H1 (cell line): Measurements from ENCODE around the gene ACADSB. TPM values are rescaled to one million over a fixed set of nuclear protein-coding genes. Genes with fewer than 3 reads are reported as not detected.

ENCODE experiments used
- CTBP2 ChIP-seq: IDR thresholded peaks from 2 replicates; pipeline ENCODE4 v1.7.0; 2011; ENCODE audit warnings: borderline replicate concordance, mild to moderate bottlenecking, moderate library complexity, mixed read lengths, low read length; ENCODE audit not compliant: insufficient read depth, insufficient read length
- KDM1A ChIP-seq: fragments of 200-600, 300-600 bp; sonication (generic); IDR thresholded peaks from 2 replicates; pipeline ENCODE4 v1.7.1; 2016; ENCODE audit warnings: mild to moderate bottlenecking, low read length, borderline replicate concordance
- KDM5A ChIP-seq: fragments of 200-600 bp; IDR thresholded peaks from 2 replicates; pipeline ENCODE4 v1.7.1; 2012; ENCODE audit warnings: mild to moderate bottlenecking, low read length, inconsistent platforms, mixed read lengths
- NANOG ChIP-seq: IDR thresholded peaks from 2 replicates; pipeline ENCODE4 v1.6.1; 2011; ENCODE audit warnings: low read length, low read depth, mild to moderate bottlenecking, inconsistent platforms; ENCODE audit not compliant: insufficient read depth, poor library complexity, severe bottlenecking
- polyA plus RNA-seq, 7 experiments: library from polyadenylated mRNA; depleted of rRNA in 3 of 7; stranded (reverse) in 5 of 7; unstranded in 2 of 7; fragments of >200 nt in 5 of 7; fragments of 200-250 nt in 2 of 7; gene quantifications; 1 replicate in 5 of 7; 2 replicates in 1 of 7; 4 replicates in 1 of 7; pipeline versions ENCODE4 v1.2.1 to v1.2.3, GENCODE V29; 2011 to 2013; ENCODE audit warnings: missing spikeins in 2 of 7, mixed read lengths in 2 of 7
- total RNA-seq: library from RNA; stranded (reverse); fragmentation: NEBNext Ultra II Directional; extraction: Animal tissue kit (Norgen Biotek cat#: 25700); gene quantifications from 2 replicates; pipeline ENCODE4 v1.2.1, GENCODE V29; 2021

Gene ACADSB
- total and polyA plus RNA-seq, 2 of the 8 experiments (the other 6 are each of a cell fraction or from before 2014, with no cell fraction given): 5.6 to 11.2 TPM

- no peak for TF ChIP-seq NANOG
- no peak for TF ChIP-seq CTBP2
- TF ChIP-seq KDM5A: no peak
- no peak for TF ChIP-seq KDM1A
Measured at GRCh38 chr10:122974543-122975064, 34.2 kb upstream of the ACADSB start (continued).
